Activated naive CD8-positive, alpha-beta T cell treated with anti-CD3 and anti-CD28 coated beads, Interleukin-2, amount 50 U/mL, for 24 hours (primary cell): ENCODE data around the gene UGT1A10.
"Not testable (repeated sequence)": the region's sequence is repeated elsewhere in the genome, so short reads cannot be mapped to it uniquely, and the experiment has no call there.

Experiments
- ATAC-seq: fragments of 150-1000 bp; cut with Tn5 transposase; one replicate; pipeline ENCODE4 v1.10.0; 2021
- DNase-seq: peaks from one replicate; pipeline ENCODE4 v3.0.0; 2021
- H3K27ac Mint-ChIP-seq: one replicate; pipeline ENCODE4 v1.8.0; 2021; ENCODE audit warnings: mild to moderate bottlenecking, mixed read lengths
- H3K27me3 Mint-ChIP-seq: one replicate; pipeline ENCODE4 v1.8.0; 2021; ENCODE audit warnings: mixed read lengths
- H3K36me3 Mint-ChIP-seq: one replicate; pipeline ENCODE4 v1.8.0; 2021; ENCODE audit warnings: low read depth, mixed read lengths
- H3K4me1 Mint-ChIP-seq: one replicate; pipeline ENCODE4 v1.8.0; 2021; ENCODE audit warnings: mixed read lengths
- H3K4me3 Mint-ChIP-seq: one replicate; pipeline ENCODE4 v1.8.0; 2021; ENCODE audit warnings: mild to moderate bottlenecking, moderate library complexity, mixed read lengths
- H3K9me3 Mint-ChIP-seq: one replicate; pipeline ENCODE4 v1.8.0; 2021; ENCODE audit warnings: mixed read lengths

Gene UGT1A10

DNA sequence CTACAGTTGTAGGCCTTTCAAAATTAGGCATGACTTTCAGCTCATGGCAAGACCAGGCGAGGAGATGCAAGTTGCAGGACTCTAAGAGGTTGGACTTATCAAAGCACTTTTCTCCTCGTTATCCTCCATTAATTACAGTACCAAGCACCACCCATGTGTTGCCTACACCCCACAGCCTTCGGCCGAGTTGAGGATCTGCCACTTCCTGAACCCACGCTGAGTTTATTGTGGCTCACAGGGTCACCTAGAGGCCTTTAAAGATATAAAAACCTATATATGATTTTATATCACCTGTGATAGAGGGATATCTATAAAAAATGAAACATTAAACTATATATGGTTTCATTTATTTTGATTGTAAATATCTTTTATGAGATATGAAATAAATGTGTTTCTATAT, 2.6 kb downstream of the UGT1A10 start:
- Mint-ChIP-seq H3K36me3 (no peaks in the 10 kb centered on the region), H3K4me3 (no peak overlapping the region), H3K27ac (no peak overlapping the region), H3K9me3 (no peaks in the 10 kb centered on the region), H3K4me1 (peaks cover 5% of the 10 kb centered on the region), H3K27me3 (peaks cover 18% of the 10 kb centered on the region)
- ATAC-seq, result no peak
- no peak for DNase-seq

- DNase-seq (no peak), ATAC-seq (no peak)
- Mint-ChIP-seq H3K27ac (no peak overlapping the region), H3K27me3 (peaks cover 15% of the 10 kb centered on the region), H3K36me3 (no peaks in the 10 kb centered on the region), H3K4me3 (no peak overlapping the region), H3K4me1 (peaks cover 5% of the 10 kb centered on the region), H3K9me3 (no peaks in the 10 kb centered on the region)
Observed at GRCh38 chr2:233639860-233640259, 3.6 kb downstream of the UGT1A10 start.

- H3K36me3 Mint-ChIP-seq, result peaks cover 4% of the 10 kb centered on the region
- peaks cover 5% of the 10 kb centered on the region for H3K4me1 Mint-ChIP-seq
- H3K27me3 Mint-ChIP-seq, result peaks cover 3% of the 10 kb centered on the region
- DNase-seq, result no peak
- H3K27ac Mint-ChIP-seq, result no peak overlapping the region
- H3K9me3 Mint-ChIP-seq, result peaks cover 17% of the 10 kb centered on the region
- no peak overlapping the region for H3K4me3 Mint-ChIP-seq
- ATAC-seq, result no peak
Observed at GRCh38 chr2:233643128-233643527, 6.9 kb downstream of the UGT1A10 start.

- not testable (repeated sequence) for H3K4me3 Mint-ChIP-seq, H3K27ac Mint-ChIP-seq, H3K27me3 Mint-ChIP-seq
Observed at GRCh38 chr2:233646033-233646432, 9.8 kb downstream of the UGT1A10 start.

DNA sequence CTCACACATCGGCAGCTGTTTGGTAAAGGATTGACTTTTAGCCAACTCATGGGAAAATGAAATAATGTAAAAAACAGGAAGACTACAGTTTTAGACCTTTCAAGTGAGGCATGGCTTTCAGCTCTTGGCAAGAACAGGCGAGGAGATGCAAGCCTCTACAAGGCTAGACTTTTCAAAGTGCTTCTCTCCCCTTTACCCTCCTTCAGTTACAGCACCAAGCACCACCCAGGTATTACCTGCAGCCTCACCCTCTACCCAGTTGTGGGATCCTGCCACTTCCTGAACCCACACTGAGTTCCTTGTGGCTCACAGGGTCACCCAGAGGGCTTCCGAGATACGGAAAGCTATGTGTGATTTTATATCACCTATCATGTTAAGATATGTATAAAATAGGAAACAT, 14.7 kb downstream of the UGT1A10 start:
- Mint-ChIP-seq H3K4me3 (no peak overlapping the region), H3K36me3 (peaks cover 4% of the 10 kb centered on the region), H3K27me3 (peaks cover 9% of the 10 kb centered on the region), H3K4me1 (no peaks in the 10 kb centered on the region), H3K9me3 (peaks cover 17% of the 10 kb centered on the region), H3K27ac (no peak overlapping the region)
- ATAC-seq (no peak), DNase-seq (no peak)

More at GRCh38 chr2:233646033-233646432, 9.8 kb downstream of the UGT1A10 start:
- H3K4me1 Mint-ChIP-seq, DNase-seq, H3K36me3 Mint-ChIP-seq, ATAC-seq: not testable (repeated sequence)
- H3K9me3 Mint-ChIP-seq, result peaks cover 17% of the 10 kb centered on the region

DNA sequence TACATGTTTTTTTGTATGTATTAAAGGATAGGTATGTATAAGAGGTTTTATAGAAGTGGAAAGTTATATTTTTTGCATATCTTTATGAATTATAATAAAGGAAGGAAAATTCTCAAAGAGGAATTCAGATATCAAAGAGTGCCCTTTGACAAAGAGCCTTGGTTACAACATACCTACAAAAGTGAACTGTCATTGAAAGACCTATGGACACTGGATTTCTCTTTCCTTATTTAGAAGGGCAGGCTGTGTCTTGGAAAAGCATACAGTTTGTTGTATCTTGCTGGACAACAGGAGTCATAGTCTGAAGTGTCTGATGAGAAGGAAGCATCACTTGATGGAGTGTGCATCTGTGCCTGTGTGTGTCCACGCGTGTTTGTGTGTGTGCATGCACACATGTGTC, 15.2 kb downstream of the UGT1A10 start:
- Mint-ChIP-seq H3K4me3 (no peak overlapping the region), H3K4me1 (no peaks in the 10 kb centered on the region), H3K27ac (no peak overlapping the region), H3K9me3 (peaks cover 14% of the 10 kb centered on the region), H3K27me3 (peaks cover 9% of the 10 kb centered on the region), H3K36me3 (peaks cover 3% of the 10 kb centered on the region)
- ATAC-seq, result no peak
- no peak for DNase-seq

GRCh38 chr2:233654501-233654900, 18.3 kb downstream of the UGT1A10 start:
- ATAC-seq (no peak), DNase-seq (no peak)
- H3K4me3 Mint-ChIP-seq, result no peak overlapping the region
- H3K27ac Mint-ChIP-seq, result no peak overlapping the region
- H3K4me1 Mint-ChIP-seq, result no peaks in the 10 kb centered on the region
- H3K36me3 Mint-ChIP-seq, result no peaks in the 10 kb centered on the region
- H3K27me3 Mint-ChIP-seq, result peaks cover 12% of the 10 kb centered on the region
- H3K9me3 Mint-ChIP-seq, result no peaks in the 10 kb centered on the region

DNA sequence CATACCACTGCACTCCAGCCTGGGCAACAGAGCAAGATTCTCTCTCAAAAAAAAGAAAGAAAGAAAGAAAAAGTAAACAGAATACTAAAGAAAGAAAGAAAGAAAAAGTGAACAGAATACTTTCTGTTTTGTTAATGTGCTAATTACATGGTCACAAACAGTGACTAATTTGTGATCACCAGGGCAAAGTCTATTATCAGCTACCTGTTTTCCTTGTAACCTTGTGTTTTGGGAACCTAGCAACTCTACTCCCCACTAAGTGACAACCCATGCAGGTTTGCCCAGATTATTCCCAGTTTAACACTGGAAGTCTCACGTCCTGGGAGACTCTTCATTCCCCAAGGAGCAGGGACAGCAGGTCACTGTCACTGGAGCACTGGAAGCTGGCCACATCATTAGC, 18.8 kb downstream of the UGT1A10 start:
- ATAC-seq (no peak), DNase-seq (no peak)
- Mint-ChIP-seq H3K27me3 (peaks cover 12% of the 10 kb centered on the region), H3K4me3 (no peak overlapping the region), H3K9me3 (no peaks in the 10 kb centered on the region), H3K27ac (no peak overlapping the region), H3K36me3 (no peaks in the 10 kb centered on the region), H3K4me1 (no peaks in the 10 kb centered on the region)

DNA sequence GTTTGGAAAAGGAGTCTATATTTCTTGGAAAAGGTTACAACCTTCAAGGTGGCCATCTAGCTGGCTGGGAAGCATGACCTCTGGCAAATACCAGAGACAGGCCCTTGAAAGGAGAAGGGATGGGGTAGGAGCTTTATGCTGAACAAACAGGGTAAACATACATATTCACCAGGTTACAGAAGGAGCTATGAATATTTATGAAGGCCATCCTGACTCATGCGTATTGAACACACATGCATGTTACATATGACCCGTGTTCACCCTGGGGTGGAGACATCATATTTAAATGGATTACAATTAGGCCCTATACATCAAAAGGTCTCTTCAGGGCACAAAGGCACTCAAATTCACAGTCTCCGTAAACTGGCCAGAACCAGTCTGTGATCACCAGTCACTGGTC, 19.7 kb downstream of the UGT1A10 start:
- H3K4me1 Mint-ChIP-seq, DNase-seq, H3K27ac Mint-ChIP-seq, H3K9me3 Mint-ChIP-seq, H3K4me3 Mint-ChIP-seq, H3K27me3 Mint-ChIP-seq, ATAC-seq, H3K36me3 Mint-ChIP-seq: not testable (repeated sequence)

DNA sequence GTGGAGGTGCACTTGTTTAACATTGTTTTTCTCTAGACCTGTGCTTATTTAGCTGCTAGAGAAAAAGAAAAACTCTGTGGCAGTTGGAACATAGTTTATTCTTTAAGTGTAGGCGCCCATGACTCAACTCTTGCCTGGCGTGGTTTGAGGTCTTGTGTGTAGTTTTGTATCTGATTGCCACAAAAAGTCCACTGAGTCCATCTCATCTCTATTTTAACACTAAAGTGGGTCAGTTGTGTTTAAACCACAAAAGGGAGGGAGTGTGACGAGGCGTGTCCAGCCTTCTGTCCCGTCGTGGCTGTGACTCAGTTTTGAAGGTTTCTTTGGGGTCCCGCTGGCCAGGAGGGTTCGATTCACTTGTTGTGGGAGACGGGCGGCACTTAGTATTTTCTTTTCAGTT, 20.2 kb downstream of the UGT1A10 start:
- Mint-ChIP-seq H3K9me3 (no peaks in the 10 kb centered on the region), H3K27ac (no peak overlapping the region), H3K4me1 (no peaks in the 10 kb centered on the region), H3K27me3 (peaks cover 9% of the 10 kb centered on the region), H3K4me3 (no peak overlapping the region), H3K36me3 (no peaks in the 10 kb centered on the region)
- DNase-seq (no peak), ATAC-seq (no peak)

DNA sequence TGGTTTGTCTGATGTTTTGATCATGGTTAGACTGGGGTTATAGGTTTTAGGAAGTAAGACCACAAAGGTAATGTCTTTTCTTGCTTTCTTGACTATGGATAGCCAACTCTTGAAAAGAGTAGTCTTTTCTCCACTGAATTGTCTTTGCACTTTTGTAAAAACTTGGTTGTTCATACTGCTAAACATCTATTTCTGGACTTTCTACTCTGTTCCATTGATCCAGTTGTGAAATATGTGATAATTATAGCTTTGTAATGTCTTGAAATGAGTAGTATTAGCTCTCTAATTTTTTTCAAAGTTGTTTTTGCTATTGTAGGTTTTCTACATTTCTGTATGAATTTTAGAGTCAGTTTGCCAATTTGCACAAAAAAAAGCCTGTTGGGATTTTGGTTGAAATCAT, 22.4 kb downstream of the UGT1A10 start:
- ATAC-seq, result no peak
- H3K36me3 Mint-ChIP-seq, result no peaks in the 10 kb centered on the region
- no peaks in the 10 kb centered on the region for H3K9me3 Mint-ChIP-seq
- no peak overlapping the region for H3K4me3 Mint-ChIP-seq
- H3K27me3 Mint-ChIP-seq, result peaks cover 16% of the 10 kb centered on the region
- DNase-seq, result no peak
- no peaks in the 10 kb centered on the region for H3K4me1 Mint-ChIP-seq
- no peak overlapping the region for H3K27ac Mint-ChIP-seq

DNA sequence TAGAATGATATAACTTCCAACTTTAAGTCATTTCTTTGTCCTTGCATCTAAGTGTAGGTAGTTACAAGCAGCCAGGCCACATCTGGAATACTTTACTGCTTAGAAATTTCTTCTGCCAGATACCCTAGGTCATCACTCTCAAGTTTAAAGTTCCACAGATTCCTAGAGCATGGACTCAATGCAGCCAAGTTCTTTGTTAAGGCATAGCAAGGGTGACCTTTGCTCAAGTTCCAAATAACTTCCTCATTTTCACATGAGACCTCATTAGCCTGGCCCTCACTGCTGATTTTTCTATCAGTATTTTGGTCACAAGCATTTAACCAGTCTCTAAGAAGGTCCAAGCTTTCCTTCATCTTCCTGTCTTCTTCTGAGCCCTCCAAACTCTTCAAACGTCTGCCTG, 27.7 kb downstream of the UGT1A10 start:
- DNase-seq (no peak), ATAC-seq (no peak)
- Mint-ChIP-seq H3K4me3 (no peak overlapping the region), H3K27ac (no peak overlapping the region), H3K36me3 (no peaks in the 10 kb centered on the region), H3K27me3 (peaks cover 16% of the 10 kb centered on the region), H3K4me1 (no peaks in the 10 kb centered on the region), H3K9me3 (peaks cover 9% of the 10 kb centered on the region)

DNA sequence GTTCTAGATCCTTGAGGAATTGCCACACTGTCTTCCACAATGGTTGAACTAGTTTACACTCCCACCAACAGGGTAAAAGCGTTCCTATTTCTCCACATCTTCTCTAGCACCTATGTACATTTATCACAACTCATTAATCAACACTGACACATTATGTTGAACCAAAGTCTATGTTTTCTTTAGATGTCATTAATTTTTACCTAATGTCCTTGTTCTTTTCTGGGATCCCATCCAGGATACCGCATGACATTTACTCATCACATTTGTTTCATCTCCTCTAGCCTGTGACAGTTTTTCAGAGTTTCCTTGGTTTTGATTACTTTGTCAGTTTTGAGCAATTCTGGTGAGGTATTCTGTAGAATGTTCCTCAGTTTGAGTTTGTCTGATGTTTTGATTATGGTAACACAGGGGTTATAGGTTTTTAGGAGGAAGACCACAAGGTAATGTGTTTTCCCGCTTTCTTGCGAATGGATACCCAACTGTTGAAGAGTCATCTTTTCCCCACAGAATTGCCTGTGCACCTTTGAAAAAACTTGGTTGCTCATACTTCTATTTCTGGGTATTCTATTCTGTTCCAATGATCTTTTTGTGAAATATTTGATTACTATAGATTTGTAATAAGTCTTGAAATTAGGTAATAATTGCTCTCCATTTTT, 32.5 kb downstream of the UGT1A10 start:
- ATAC-seq, result no peak
- DNase-seq, result no peak
- no peaks in the 10 kb centered on the region for H3K36me3 Mint-ChIP-seq
- no peak overlapping the region for H3K27ac Mint-ChIP-seq
- no peak overlapping the region for H3K4me3 Mint-ChIP-seq
- H3K4me1 Mint-ChIP-seq, result no peaks in the 10 kb centered on the region
- H3K9me3 Mint-ChIP-seq, result peaks cover 9% of the 10 kb centered on the region
- peaks cover 6% of the 10 kb centered on the region for H3K27me3 Mint-ChIP-seq

DNA sequence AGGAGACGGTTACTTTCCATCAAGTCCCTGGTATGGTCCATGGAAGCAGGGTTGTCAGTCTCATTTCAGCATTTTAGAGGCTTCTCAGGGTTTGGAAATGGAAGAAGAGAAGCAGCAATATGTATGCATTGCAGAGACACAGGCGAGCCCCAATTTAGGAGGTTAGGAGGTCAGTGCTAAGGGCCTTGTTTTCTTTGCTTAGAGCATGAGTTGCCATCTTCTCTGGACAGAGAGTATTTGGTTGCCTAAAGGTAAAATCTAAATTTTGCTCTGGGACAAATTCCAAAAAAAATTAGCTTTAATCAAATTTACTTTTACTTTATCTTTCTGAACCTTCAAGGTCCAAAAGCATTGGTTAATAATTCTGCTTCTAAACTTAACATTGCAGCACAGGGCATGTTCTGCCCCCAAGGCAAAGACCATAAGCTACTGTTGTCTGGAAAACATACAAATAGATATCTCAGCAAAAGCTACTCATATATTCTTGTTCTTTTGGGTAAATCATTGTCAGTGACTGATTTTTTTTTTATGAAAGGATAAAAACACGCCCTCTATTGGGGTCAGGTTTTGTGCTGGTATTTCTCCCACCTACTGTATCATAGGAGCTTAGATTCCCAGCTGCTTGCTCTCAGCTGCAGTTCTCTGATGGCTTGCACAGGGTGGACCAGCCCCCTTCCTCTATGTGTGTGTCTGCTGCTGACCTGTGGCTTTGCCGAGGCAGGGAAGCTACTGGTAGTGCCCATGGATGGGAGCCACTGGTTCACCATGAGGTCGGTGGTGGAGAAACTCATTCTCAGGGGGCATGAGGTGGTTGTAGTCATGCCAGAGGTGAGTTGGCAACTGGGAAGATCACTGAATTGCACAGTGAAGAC, 35.3 kb downstream of the UGT1A10 start, which contains the start of gene UGT1A9:
UGT1A9 (plus strand) TSS at position 609 of the 872 bp plus-strand sequence; CDS start at position 646, 37 bp downstream.
- Mint-ChIP-seq H3K27me3 (peaks cover 9% of the 10 kb centered on the region), H3K27ac (no peak within 1 kb of the TSS), H3K4me3 (no peak within 1 kb of the TSS), H3K4me1 (no peaks in the 10 kb centered on the region), H3K36me3 (no peaks in the 10 kb centered on the region), H3K9me3 (peaks cover 9% of the 10 kb centered on the region)
- DNase-seq (no peak), ATAC-seq (no peak)

DNA sequence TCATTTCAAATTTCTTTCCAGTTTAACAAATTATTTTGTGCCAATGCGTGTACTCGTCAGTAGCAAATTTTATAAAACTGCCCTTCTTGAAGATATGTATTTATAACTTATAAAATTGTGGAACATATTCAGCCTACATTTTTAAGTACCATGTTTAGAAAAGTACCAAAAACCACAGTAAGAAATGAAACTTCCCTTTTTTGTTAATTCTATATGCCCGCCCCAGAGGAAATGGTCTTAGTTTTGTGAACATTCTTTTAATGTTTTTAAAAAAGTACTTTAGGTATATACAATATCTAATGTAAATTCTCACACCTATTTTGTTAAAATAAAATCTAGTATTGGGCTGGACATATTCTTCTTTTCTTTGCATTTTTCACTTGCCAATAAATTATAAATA, 36.6 kb downstream of the UGT1A10 start:
- Mint-ChIP-seq H3K9me3 (peaks cover 9% of the 10 kb centered on the region), H3K36me3 (no peaks in the 10 kb centered on the region), H3K27ac (no peak overlapping the region), H3K27me3 (peaks cover 10% of the 10 kb centered on the region), H3K4me3 (no peak overlapping the region), H3K4me1 (no peaks in the 10 kb centered on the region)
- DNase-seq (no peak), ATAC-seq (no peak)
